ENCODE results near the gene HNRNPH2.

DNA sequence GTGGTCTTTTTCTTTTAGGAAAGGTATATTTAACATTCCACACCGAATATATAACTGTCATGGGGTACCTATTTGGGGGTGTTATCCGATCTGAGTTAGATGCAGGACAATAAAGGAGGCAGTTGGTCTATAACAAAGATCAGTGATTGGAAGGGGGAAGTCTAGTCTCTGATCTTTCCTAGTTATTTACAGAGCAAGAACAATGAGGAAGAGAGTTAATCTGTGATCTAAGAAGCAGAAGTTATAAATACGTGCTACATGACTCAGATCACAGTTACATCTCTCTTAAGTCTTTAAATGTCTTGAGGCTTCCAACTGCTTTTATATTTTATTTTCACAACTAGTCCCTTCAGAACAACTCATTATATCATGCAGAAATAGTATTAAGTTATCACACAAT, 44.0 kb downstream of the HNRNPH2 start:
- TF ChIP-seq, protein P1, sequence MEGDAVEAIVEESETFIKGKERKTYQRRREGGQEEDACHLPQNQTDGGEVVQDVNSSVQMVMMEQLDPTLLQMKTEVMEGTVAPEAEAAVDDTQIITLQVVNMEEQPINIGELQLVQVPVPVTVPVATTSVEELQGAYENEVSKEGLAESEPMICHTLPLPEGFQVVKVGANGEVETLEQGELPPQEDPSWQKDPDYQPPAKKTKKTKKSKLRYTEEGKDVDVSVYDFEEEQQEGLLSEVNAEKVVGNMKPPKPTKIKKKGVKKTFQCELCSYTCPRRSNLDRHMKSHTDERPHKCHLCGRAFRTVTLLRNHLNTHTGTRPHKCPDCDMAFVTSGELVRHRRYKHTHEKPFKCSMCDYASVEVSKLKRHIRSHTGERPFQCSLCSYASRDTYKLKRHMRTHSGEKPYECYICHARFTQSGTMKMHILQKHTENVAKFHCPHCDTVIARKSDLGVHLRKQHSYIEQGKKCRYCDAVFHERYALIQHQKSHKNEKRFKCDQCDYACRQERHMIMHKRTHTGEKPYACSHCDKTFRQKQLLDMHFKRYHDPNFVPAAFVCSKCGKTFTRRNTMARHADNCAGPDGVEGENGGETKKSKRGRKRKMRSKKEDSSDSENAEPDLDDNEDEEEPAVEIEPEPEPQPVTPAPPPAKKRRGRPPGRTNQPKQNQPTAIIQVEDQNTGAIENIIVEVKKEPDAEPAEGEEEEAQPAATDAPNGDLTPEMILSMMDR (IDR thresholded peaks at IDR 0.05; ENCODE audit: low read length): no peak
- no peak for TF ChIP-seq EZH2 (IDR thresholded peaks at IDR 0.05; ENCODE audit: borderline replicate concordance, low read length)
